ENCODE data around the gene RWDD1. TPM values are rescaled to one million over a fixed set of nuclear protein-coding genes. Genes with fewer than 3 reads are reported as not detected.

RWDD1 gene
- total RNA-seq, 4 donors from 2014 or later = 28.2 to 44.7 (median 40.2) TPM

- DNase-seq (ENCODE audit: low spot score) = no peak
- TF ChIP-seq CTCF (IDR thresholded peaks at IDR 0.05) = no peak
- no peak for ATAC-seq (ENCODE audit: low FRiP score)
Measured at GRCh38 chr6:116530436-116530835, 40.9 kb upstream of the RWDD1 start.

DNA sequence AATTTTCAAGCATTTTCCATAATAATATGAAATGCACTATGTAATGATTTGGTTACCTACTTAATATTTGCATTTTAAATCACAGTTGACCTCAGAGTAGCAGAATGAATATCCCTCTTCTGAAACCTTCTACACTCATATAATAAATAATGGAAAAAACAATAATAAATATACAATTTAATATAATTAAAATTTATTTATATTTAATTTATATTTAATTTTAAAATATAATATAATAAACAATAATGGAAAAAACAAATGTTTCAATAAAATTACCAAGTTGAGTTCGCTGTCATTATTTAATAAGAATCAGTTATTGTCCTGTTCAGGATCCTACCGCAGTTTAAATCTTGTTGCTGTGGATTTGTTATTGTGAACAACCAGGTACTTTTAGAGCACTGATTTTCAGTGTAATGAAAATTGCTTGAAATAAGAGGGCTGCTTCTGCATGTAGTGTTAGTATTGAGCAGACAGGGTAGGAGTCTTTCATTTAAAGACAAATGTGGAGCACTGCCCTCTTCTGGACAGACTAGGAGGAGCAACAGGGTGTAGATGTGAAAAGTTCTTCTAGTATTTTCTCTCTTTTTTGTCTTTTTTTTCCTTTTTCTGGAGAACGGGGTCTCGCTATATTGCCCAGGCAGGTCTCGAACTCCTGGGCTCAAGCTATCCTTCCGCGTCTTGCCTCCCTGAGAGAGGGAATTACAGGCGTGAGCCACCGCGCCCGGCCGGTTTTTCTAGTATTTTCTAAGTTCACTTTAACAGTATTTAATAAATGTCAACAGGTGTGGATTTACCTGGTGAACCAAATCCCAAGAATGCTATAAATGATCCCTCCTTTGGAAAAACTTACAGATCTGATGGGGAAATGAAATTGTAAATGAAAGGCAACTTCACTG is 39.4 kb upstream of the RWDD1 start:
- peak; percentile 87 for ATAC-seq (ENCODE audit: low FRiP score)
- DNase-seq (ENCODE audit: low spot score) = peak; percentile 50
- TF ChIP-seq CTCF (IDR thresholded peaks at IDR 0.05) = peak in 1 of 3 donors; percentile 20

- ATAC-seq (ENCODE audit: low FRiP score) (no peak), DNase-seq (ENCODE audit: low spot score) (no peak)
- no peak for TF ChIP-seq CTCF (IDR thresholded peaks at IDR 0.05)
Measured at GRCh38 chr6:116533233-116533957, 37.9 kb upstream of the RWDD1 start.

GRCh38 chr6:116535109-116535508 is 36.2 kb upstream of the RWDD1 start:
- ATAC-seq (ENCODE audit: low FRiP score) (no peak), DNase-seq (ENCODE audit: low spot score) (no peak)
- TF ChIP-seq CTCF (IDR thresholded peaks at IDR 0.05) = no peak

- DNase-seq (ENCODE audit: low spot score) (no peak), ATAC-seq (ENCODE audit: low FRiP score) (peak; percentile 70)
- TF ChIP-seq CTCF (IDR thresholded peaks at IDR 0.05) = no peak
Measured at GRCh38 chr6:116536216-116536621, 35.1 kb upstream of the RWDD1 start.

DNA sequence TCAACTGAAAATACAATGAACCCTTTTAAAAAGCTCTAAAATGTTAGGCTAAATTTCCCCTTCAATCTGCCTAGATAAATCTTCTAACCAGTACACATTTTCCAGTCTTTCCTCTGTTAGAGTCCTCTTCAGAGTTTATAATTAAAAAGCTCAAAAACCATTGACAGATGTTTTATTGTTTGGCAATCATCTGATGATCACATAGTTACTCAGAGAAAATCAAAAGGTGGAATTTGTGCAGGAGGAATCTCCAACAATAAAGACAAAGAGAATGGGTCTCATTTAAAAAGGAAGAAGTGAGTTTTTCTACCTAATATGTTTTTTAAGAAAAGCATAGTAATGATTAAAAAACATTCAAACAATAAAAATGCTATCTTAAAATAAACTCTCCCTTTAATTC is 28.9 kb upstream of the RWDD1 start:
- no peak for TF ChIP-seq CTCF (IDR thresholded peaks at IDR 0.05)
- no peak for ATAC-seq (ENCODE audit: low FRiP score)
- no peak for DNase-seq (ENCODE audit: low spot score)

Measured in omental fat pad (tissue), 4 donors.